ENCODE measurements around the gene DHX32. TPM values are rescaled to one million over a fixed set of nuclear protein-coding genes. Genes with fewer than 3 reads are reported as not detected.
"Not testable (repeated sequence)": the region's sequence is repeated elsewhere in the genome, so short reads cannot be mapped to it uniquely, and the experiment has no call there.

Gene DHX32
- total RNA-seq (1 to 10 TPM; 5.8 to 6.4 TPM), total RNA-seq (10.3 to 13.0 reads per million in 2 donors)

- Mint-ChIP-seq H3K36me3 (ENCODE audit: low read depth) (peaks cover 6% of the 10 kb centered on the region), H3K4me3 (no peak within 1 kb of the TSS), H3K4me1 (no peaks in the 10 kb centered on the region), H3K27me3 (no peaks in the 10 kb centered on the region), H3K27ac (no peak within 1 kb of the TSS)
- H3K9me3 ChIP-seq (ENCODE audit: control insufficient read depth, low read length, poor library complexity, severe bottlenecking), result no peaks in the 10 kb centered on the region
- no peak for ATAC-seq
- DNase-seq, result no peak
Observed at GRCh38 chr10:125881192-125881591, at the start of gene DHX32. DHX32 (minus strand) TSS chr10:125881292; CDS start chr10:125880824, 468 bp downstream.

GRCh38 chr10:125929618-125930017 is 48.5 kb upstream of the DHX32 start:
- ATAC-seq (no peak), DNase-seq (no peak)
- Mint-ChIP-seq H3K27me3 (peaks cover 37% of the 10 kb centered on the region), H3K27ac (no peak overlapping the region), H3K36me3 (ENCODE audit: low read depth) (peaks cover 2% of the 10 kb centered on the region), H3K4me3 (no peak overlapping the region), H3K4me1 (peaks cover 2% of the 10 kb centered on the region)
- no peaks in the 10 kb centered on the region for H3K9me3 ChIP-seq (ENCODE audit: control insufficient read depth, low read length, poor library complexity, severe bottlenecking)

- DNase-seq (no peak), ATAC-seq (no peak)
- H3K27ac Mint-ChIP-seq, result no peak overlapping the region
- peaks cover 2% of the 10 kb centered on the region for H3K4me1 Mint-ChIP-seq
- H3K36me3 Mint-ChIP-seq (ENCODE audit: low read depth), result peaks cover 2% of the 10 kb centered on the region
- no peak overlapping the region for H3K4me3 Mint-ChIP-seq
- H3K9me3 ChIP-seq (ENCODE audit: control insufficient read depth, low read length, poor library complexity, severe bottlenecking), result no peaks in the 10 kb centered on the region
- peaks cover 33% of the 10 kb centered on the region for H3K27me3 Mint-ChIP-seq
Observed at GRCh38 chr10:125928928-125929585, 48.0 kb upstream of the DHX32 start.

- DNase-seq; H3K4me1 Mint-ChIP-seq; ATAC-seq; H3K4me3 Mint-ChIP-seq; H3K9me3 ChIP-seq (ENCODE audit: control insufficient read depth, low read length, poor library complexity, severe bottlenecking); H3K27ac Mint-ChIP-seq; H3K36me3 Mint-ChIP-seq (ENCODE audit: low read depth): not testable (repeated sequence)
- H3K27me3 Mint-ChIP-seq, result peaks cover 22% of the 10 kb centered on the region
Observed at GRCh38 chr10:125927265-125927664, 46.2 kb upstream of the DHX32 start.

- Mint-ChIP-seq H3K27ac (no peak overlapping the region), H3K36me3 (ENCODE audit: low read depth) (no peaks in the 10 kb centered on the region), H3K4me1 (peaks cover 4% of the 10 kb centered on the region), H3K27me3 (peaks cover 12% of the 10 kb centered on the region), H3K4me3 (no peak overlapping the region)
- ATAC-seq (no peak), DNase-seq (no peak)
- H3K9me3 ChIP-seq (ENCODE audit: control insufficient read depth, low read length, poor library complexity, severe bottlenecking), result no peaks in the 10 kb centered on the region
Observed at GRCh38 chr10:125926247-125926646, 45.2 kb upstream of the DHX32 start.

- H3K4me3 Mint-ChIP-seq, result no peak overlapping the region
- DNase-seq (no peak), ATAC-seq (no peak)
- no peak overlapping the region for H3K27ac Mint-ChIP-seq
- H3K9me3 ChIP-seq (ENCODE audit: control insufficient read depth, low read length, poor library complexity, severe bottlenecking), result no peaks in the 10 kb centered on the region
- no peaks in the 10 kb centered on the region for H3K36me3 Mint-ChIP-seq (ENCODE audit: low read depth)
- H3K4me1 Mint-ChIP-seq, result peaks cover 4% of the 10 kb centered on the region
- H3K27me3 Mint-ChIP-seq, result peaks cover 9% of the 10 kb centered on the region
Observed at GRCh38 chr10:125925262-125925834, 44.3 kb upstream of the DHX32 start.

- H3K4me1 Mint-ChIP-seq; H3K27ac Mint-ChIP-seq; DNase-seq; ATAC-seq; H3K27me3 Mint-ChIP-seq; H3K36me3 Mint-ChIP-seq (ENCODE audit: low read depth); H3K9me3 ChIP-seq (ENCODE audit: control insufficient read depth, low read length, poor library complexity, severe bottlenecking); H3K4me3 Mint-ChIP-seq: not testable (repeated sequence)
Observed at GRCh38 chr10:125921643-125922306, 40.7 kb upstream of the DHX32 start.

- not testable (repeated sequence) for H3K4me3 Mint-ChIP-seq; H3K36me3 Mint-ChIP-seq (ENCODE audit: low read depth); DNase-seq; ATAC-seq; H3K27ac Mint-ChIP-seq; H3K9me3 ChIP-seq (ENCODE audit: control insufficient read depth, low read length, poor library complexity, severe bottlenecking); H3K4me1 Mint-ChIP-seq
- H3K27me3 Mint-ChIP-seq, result peaks cover 12% of the 10 kb centered on the region
Observed at GRCh38 chr10:125917704-125918361, 36.7 kb upstream of the DHX32 start.

- no peak overlapping the region for H3K4me3 Mint-ChIP-seq
- H3K36me3 Mint-ChIP-seq (ENCODE audit: low read depth), result no peaks in the 10 kb centered on the region
- no peak overlapping the region for H3K27ac Mint-ChIP-seq
Observed at GRCh38 chr10:125916977-125917376, 35.9 kb upstream of the DHX32 start.

GRCh38 chr10:125913277-125913676 is 32.2 kb upstream of the DHX32 start:
- not testable (repeated sequence) for H3K27ac Mint-ChIP-seq; ATAC-seq; H3K4me1 Mint-ChIP-seq; DNase-seq; H3K36me3 Mint-ChIP-seq (ENCODE audit: low read depth); H3K9me3 ChIP-seq (ENCODE audit: control insufficient read depth, low read length, poor library complexity, severe bottlenecking); H3K4me3 Mint-ChIP-seq
- peaks cover 20% of the 10 kb centered on the region for H3K27me3 Mint-ChIP-seq

More at GRCh38 chr10:125916977-125917376, 35.9 kb upstream of the DHX32 start:
- ATAC-seq (no peak), DNase-seq (no peak)
- no peaks in the 10 kb centered on the region for H3K9me3 ChIP-seq (ENCODE audit: control insufficient read depth, low read length, poor library complexity, severe bottlenecking)
- peaks cover 5% of the 10 kb centered on the region for H3K4me1 Mint-ChIP-seq
- H3K27me3 Mint-ChIP-seq, result peaks cover 12% of the 10 kb centered on the region

GRCh38 chr10:125911990-125912389 is 30.9 kb upstream of the DHX32 start:
- H3K36me3 Mint-ChIP-seq (ENCODE audit: low read depth), result no peaks in the 10 kb centered on the region
- no peaks in the 10 kb centered on the region for H3K4me1 Mint-ChIP-seq
- peaks cover 23% of the 10 kb centered on the region for H3K27me3 Mint-ChIP-seq

GRCh38 chr10:125911145-125911544 is 30.1 kb upstream of the DHX32 start:
- no peak for DNase-seq
- H3K36me3 Mint-ChIP-seq (ENCODE audit: low read depth), result no peaks in the 10 kb centered on the region
- H3K27ac Mint-ChIP-seq, result no peak overlapping the region
- H3K9me3 ChIP-seq (ENCODE audit: control insufficient read depth, low read length, poor library complexity, severe bottlenecking), result no peaks in the 10 kb centered on the region
- H3K27me3 Mint-ChIP-seq, result peaks cover 21% of the 10 kb centered on the region
- H3K4me1 Mint-ChIP-seq, result no peaks in the 10 kb centered on the region
- H3K4me3 Mint-ChIP-seq, result no peak overlapping the region
- no peak for ATAC-seq

More at GRCh38 chr10:125911990-125912389, 30.9 kb upstream of the DHX32 start:
- ATAC-seq, result no peak
- no peaks in the 10 kb centered on the region for H3K9me3 ChIP-seq (ENCODE audit: control insufficient read depth, low read length, poor library complexity, severe bottlenecking)
- Mint-ChIP-seq H3K27ac (no peak overlapping the region), H3K4me3 (no peak overlapping the region)
- DNase-seq, result no peak

- not testable (repeated sequence) for DNase-seq; H3K36me3 Mint-ChIP-seq (ENCODE audit: low read depth); H3K4me3 Mint-ChIP-seq; H3K9me3 ChIP-seq (ENCODE audit: control insufficient read depth, low read length, poor library complexity, severe bottlenecking); H3K4me1 Mint-ChIP-seq; ATAC-seq; H3K27ac Mint-ChIP-seq
- H3K27me3 Mint-ChIP-seq, result peaks cover 21% of the 10 kb centered on the region
Observed at GRCh38 chr10:125909491-125909890, 28.4 kb upstream of the DHX32 start.

Data from T-helper 17 cell (primary cell).